SU-DHL-6 (cell line): ENCODE results near the gene NLRP6.

ENCODE experiments used
- EZH2phosphoT487 ChIP-seq: fragments of 200-600 bp; sonication (generic), shearing (Covaris generic); conservative IDR thresholded peaks from 2 replicates; pipeline ENCODE4 v1.6.1; 2018; ENCODE audit warnings: mild to moderate bottlenecking, antibody characterized with exemption, low read length, moderate library complexity, mixed read lengths
- TF ChIP-seq, protein P1 (sequence below): fragments of 200-600 bp; sonication (generic); IDR thresholded peaks from one replicate; pipeline ENCODE4 v1.5.1; 2017; ENCODE audit warnings: antibody characterized with exemption, mild to moderate bottlenecking, low read length, moderate library complexity; ENCODE audit not compliant: insufficient read depth, poor library complexity, severe bottlenecking

DNA sequence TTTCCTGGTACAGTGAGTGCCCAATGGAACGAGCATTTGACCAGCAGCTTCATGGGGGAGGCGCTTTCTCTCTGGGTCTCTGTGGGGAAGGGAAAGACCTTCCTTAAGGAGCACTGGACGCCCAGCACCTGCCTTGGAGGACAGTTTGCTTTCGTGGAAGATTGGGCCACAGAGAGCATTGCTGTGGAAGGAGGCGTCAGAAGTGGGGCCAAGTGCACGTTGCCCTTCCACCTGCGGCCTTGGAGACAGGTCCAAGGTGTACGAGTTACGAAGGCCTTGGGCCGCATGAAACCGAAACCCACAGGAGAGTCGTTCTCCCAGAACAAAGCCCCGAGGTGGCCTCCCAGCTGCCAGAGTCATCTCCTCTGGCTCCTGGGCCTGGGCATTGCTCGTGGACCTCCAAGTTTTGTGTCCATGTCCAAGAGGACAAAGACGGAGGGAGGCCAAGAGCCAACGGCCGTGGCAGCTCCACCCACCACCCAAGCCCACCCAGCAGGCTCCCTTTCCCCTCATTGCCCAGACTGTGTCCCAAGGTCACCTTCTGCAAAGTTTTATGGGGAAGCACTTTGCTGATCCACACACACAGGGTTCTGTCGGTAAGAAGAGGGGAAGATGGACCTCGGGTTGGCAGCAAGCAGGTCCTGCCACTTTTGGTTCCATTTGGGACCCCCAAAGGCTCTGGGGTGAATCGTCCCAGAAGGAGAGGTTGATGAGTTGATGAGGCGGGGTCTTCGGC lies 5.8 kb upstream of the NLRP6 start:
- TF ChIP-seq, protein P1, sequence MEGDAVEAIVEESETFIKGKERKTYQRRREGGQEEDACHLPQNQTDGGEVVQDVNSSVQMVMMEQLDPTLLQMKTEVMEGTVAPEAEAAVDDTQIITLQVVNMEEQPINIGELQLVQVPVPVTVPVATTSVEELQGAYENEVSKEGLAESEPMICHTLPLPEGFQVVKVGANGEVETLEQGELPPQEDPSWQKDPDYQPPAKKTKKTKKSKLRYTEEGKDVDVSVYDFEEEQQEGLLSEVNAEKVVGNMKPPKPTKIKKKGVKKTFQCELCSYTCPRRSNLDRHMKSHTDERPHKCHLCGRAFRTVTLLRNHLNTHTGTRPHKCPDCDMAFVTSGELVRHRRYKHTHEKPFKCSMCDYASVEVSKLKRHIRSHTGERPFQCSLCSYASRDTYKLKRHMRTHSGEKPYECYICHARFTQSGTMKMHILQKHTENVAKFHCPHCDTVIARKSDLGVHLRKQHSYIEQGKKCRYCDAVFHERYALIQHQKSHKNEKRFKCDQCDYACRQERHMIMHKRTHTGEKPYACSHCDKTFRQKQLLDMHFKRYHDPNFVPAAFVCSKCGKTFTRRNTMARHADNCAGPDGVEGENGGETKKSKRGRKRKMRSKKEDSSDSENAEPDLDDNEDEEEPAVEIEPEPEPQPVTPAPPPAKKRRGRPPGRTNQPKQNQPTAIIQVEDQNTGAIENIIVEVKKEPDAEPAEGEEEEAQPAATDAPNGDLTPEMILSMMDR = no peak
- no peak for TF ChIP-seq EZH2phosphoT487
